ENCODE data around the gene RBPJ. TPM values are rescaled to one million over a fixed set of nuclear protein-coding genes. Genes with fewer than 3 reads are reported as not detected.

Gene RBPJ
- total and polyA plus RNA-seq, 2 of the 8 experiments (the other 6 are each of a cell fraction or from before 2014, with no cell fraction given) = 65.5 to 217 TPM

DNA sequence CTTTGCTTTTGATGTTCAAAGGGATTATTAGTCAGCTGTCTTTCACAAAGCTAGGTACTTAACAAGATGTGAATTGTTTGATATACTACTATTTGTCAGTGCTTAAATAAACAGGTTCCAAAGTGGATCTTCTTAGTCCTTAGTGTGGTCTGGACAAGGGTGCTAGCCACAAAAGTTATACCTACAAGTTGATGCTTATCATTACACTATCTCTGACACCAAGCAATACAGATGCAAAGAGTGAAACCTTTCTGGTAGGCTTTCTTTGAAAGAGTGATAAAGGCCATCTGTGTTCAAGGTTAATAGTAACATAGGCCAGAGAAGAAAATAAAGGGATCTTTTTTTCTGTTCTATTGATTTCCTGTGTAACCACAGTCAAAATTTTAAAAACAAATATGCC is 12.2 kb upstream of the RBPJ start:
- no peak overlapping the region for H3K14ac ChIP-seq (ENCODE audit: insufficient read length)
- TF ChIP-seq PHF8 (conservative IDR thresholded peaks at IDR 0.05; ENCODE audit: low read depth, low read length) (no peak), EGR1 (IDR thresholded peaks at IDR 0.05; ENCODE audit: borderline replicate concordance, low read depth, low read length) (no peak), HDAC2 (IDR thresholded peaks at IDR 0.05; ENCODE audit: borderline replicate concordance in 1 of 2, low read depth in 2 of 2, low read length in 2 of 2) (no peak), USF2 (IDR thresholded peaks at IDR 0.05; ENCODE audit: low read length) (no peak), CBX8 (IDR thresholded peaks at IDR 0.05; ENCODE audit: borderline replicate concordance, low read depth, low read length) (no peak), CHD2 (IDR thresholded peaks at IDR 0.05; ENCODE audit: low read length) (no peak), CTBP2 (IDR thresholded peaks at IDR 0.05; ENCODE audit: borderline replicate concordance, insufficient read depth, insufficient read length, low read length) (no peak), SP2 (IDR thresholded peaks at IDR 0.05; ENCODE audit: low read length) (no peak), BCL11A (IDR thresholded peaks at IDR 0.05; ENCODE audit: low read depth in 2 of 2, low read length in 2 of 2) (no peak), TAF7 (optimal IDR thresholded peaks at IDR 0.05; ENCODE audit: borderline replicate concordance, low read depth, low read length) (no peak), SIX5 (IDR thresholded peaks at IDR 0.05; ENCODE audit: low read depth, low read length) (no peak), GABPA (IDR thresholded peaks at IDR 0.05; ENCODE audit: borderline replicate concordance, insufficient read depth, low read length) (no peak), SRF (IDR thresholded peaks at IDR 0.05; ENCODE audit: low read depth, low read length) (no peak), RBBP5 (IDR thresholded peaks at IDR 0.05; ENCODE audit: borderline replicate concordance, low read depth, low read length) (no peak)

More for the DNA sequence above, 12.2 kb upstream of the RBPJ start:
- Histone ChIP-seq H3K56ac (replicated peaks; ENCODE audit: insufficient read length, low read depth, low read length) (no peak overlapping the region), H3K4me1 (replicated peaks in 1 of 4; ENCODE audit: control insufficient read depth in 3 of 4, insufficient read depth in 4 of 4, low read length in 3 of 4) (no peaks in the 10 kb centered on the region), H3K27me3 (replicated peaks in 1 of 4; ENCODE audit: control insufficient read depth in 3 of 4, extremely low read depth in 1 of 4, insufficient read depth in 3 of 4, low read length in 3 of 4) (no peaks in the 10 kb centered on the region), H3K27ac (ENCODE audit: low read depth, low read length) (no peak overlapping the region), H3K79me2 (ENCODE audit: control insufficient read depth in 1 of 2, insufficient read depth in 2 of 2, low read length in 2 of 2) (no peaks in the 10 kb centered on the region), H3K23me2 (ENCODE audit: low read depth, low read length) (no peaks in the 10 kb centered on the region), H2BK5ac (ENCODE audit: low read depth, low read length) (no peak overlapping the region), H3K4me3 (ENCODE audit: extremely low read depth in 1 of 4, insufficient read depth in 2 of 4, low read depth in 3 of 4, low read length in 4 of 4) (no peak overlapping the region), H3K18ac (ENCODE audit: extremely low read depth, low read length) (no peak overlapping the region), H3K79me1 (ENCODE audit: low read depth, low read length) (no peaks in the 10 kb centered on the region), H3K36me3 (ENCODE audit: control insufficient read depth in 2 of 4, insufficient read depth in 4 of 4, low read length in 3 of 4) (no peaks in the 10 kb centered on the region), H4K20me1 (replicated peaks in 1 of 2; ENCODE audit: control insufficient read depth in 1 of 2, insufficient read depth in 2 of 2, low read length in 2 of 2) (no peaks in the 10 kb centered on the region), H2BK20ac (ENCODE audit: low read length) (no peak overlapping the region), H3K9me3 (ENCODE audit: insufficient read depth in 2 of 2, low read depth in 1 of 2, low read length in 1 of 2) (no peaks in the 10 kb centered on the region), H2BK15ac (ENCODE audit: low read length) (no peak overlapping the region), H3K4ac (replicated peaks; ENCODE audit: insufficient read length, low read depth, low read length) (no peak overlapping the region), H2AK5ac (ENCODE audit: low read depth, low read length) (no peak overlapping the region), H4K91ac (replicated peaks; ENCODE audit: insufficient read length, low read length) (no peak overlapping the region), H3K9ac (replicated peaks in 1 of 4; ENCODE audit: extremely low read depth in 1 of 4, low read depth in 3 of 4, low read length in 3 of 4) (no peak overlapping the region), H2AFZ (ENCODE audit: low read length) (no peak overlapping the region; the same call in 1 of the 2 replicates), H2BK120ac (replicated peaks; ENCODE audit: low read depth, low read length) (no peak overlapping the region), H3K23ac (ENCODE audit: insufficient read length) (no peak overlapping the region), H2BK12ac (ENCODE audit: low read depth, low read length) (no peak overlapping the region), H4K8ac (ENCODE audit: extremely low read depth, insufficient read depth, low read length) (no peak overlapping the region), H4K5ac (ENCODE audit: insufficient read length, low read depth, low read length) (no peak overlapping the region), H3K4me2 (ENCODE audit: insufficient read depth in 1 of 2, low read depth in 2 of 2, low read length in 2 of 2) (no peak overlapping the region)
- DNase-seq (ENCODE audit: low read depth in 1 of 2, low spot score in 2 of 2) (no peak), FAIRE-seq (no peak)
- POLR2A ChIA-PET (ENCODE audit: partially characterized antibody) = no interaction called here
- CTCF ChIA-PET (ENCODE audit: partially characterized antibody) = no interaction called here

All from H1 (cell line).